H9 (cell line): ENCODE data around the gene THRAP3. TPM values are rescaled to one million over a fixed set of nuclear protein-coding genes. Genes with fewer than 3 reads are reported as not detected.

Source experiments
- DNase-seq: peaks from one replicate; pipeline ENCODE4 v3.0.0-alpha.2; 2017
- H2AFZ ChIP-seq: one replicate; pipeline ENCODE4 v1.6.1; 2013; ENCODE audit warnings: mild to moderate bottlenecking, low read length, control low read depth, moderate library complexity
- H2AK5ac ChIP-seq: 2 replicates; pipeline ENCODE4 v1.6.1; 2013; ENCODE audit warnings: low read length, control low read depth, mixed read lengths; ENCODE audit not compliant: insufficient read length
- H2BK120ac ChIP-seq: one replicate; pipeline ENCODE4 v1.6.1; 2013; ENCODE audit warnings: low read depth, mild to moderate bottlenecking, low read length, control low read depth, inconsistent platforms; ENCODE audit not compliant: poor library complexity, severe bottlenecking
- H2BK12ac ChIP-seq: 2 replicates; pipeline ENCODE4 v1.6.1; 2013; ENCODE audit warnings: low read length, control low read depth, mixed read lengths, low read depth; ENCODE audit not compliant: insufficient read length
- H2BK15ac ChIP-seq: 2 replicates; pipeline ENCODE4 v1.6.1; 2013; ENCODE audit warnings: low read depth, low read length, control low read depth
- H2BK20ac ChIP-seq: one replicate; pipeline ENCODE4 v1.6.1; 2013; ENCODE audit warnings: low read depth, mild to moderate bottlenecking, low read length, control low read depth, inconsistent platforms; ENCODE audit not compliant: poor library complexity, severe bottlenecking
- H2BK5ac ChIP-seq: 2 replicates; pipeline ENCODE4 v1.6.1; 2013; ENCODE audit warnings: low read length, control low read depth, mixed read lengths; ENCODE audit not compliant: insufficient read length
- H3K14ac ChIP-seq: 2 replicates; pipeline ENCODE4 v1.6.1; 2013; ENCODE audit warnings: low read length, control low read depth; ENCODE audit not compliant: insufficient read depth
- H3K18ac ChIP-seq: 2 replicates; pipeline ENCODE4 v1.6.1; 2013; ENCODE audit warnings: low read depth, mild to moderate bottlenecking, mixed read lengths, low read length, control low read depth; ENCODE audit not compliant: insufficient read length
- H3K23ac ChIP-seq: 2 replicates; pipeline ENCODE4 v1.6.1; 2013; ENCODE audit warnings: low read length, control low read depth, mixed read lengths, low read depth; ENCODE audit not compliant: insufficient read length
- H3K23me2 ChIP-seq: 2 replicates; pipeline ENCODE4 v1.6.1; 2013; ENCODE audit warnings: low read depth, mild to moderate bottlenecking, mixed read lengths, low read length, control low read depth; ENCODE audit not compliant: insufficient read length, poor library complexity, severe bottlenecking
- H3K27ac ChIP-seq: 2 replicates; pipeline ENCODE4 v1.5.1; 2013; ENCODE audit warnings: low read length, control low read depth, mixed read lengths, low read depth; ENCODE audit not compliant: insufficient read length
- H3K27me3 ChIP-seq: 2 replicates; pipeline ENCODE4 v1.6.1; 2013; ENCODE audit warnings: low read length, control low read depth, inconsistent platforms; ENCODE audit not compliant: insufficient read depth
- H3K4ac ChIP-seq: 2 replicates; pipeline ENCODE4 v1.6.1; 2013; ENCODE audit warnings: low read depth, mild to moderate bottlenecking, control low read depth, inconsistent platforms, low read length, moderate library complexity
- H3K4me1 ChIP-seq: 2 replicates; pipeline ENCODE4 v1.6.1; 2013; ENCODE audit warnings: low read length, control low read depth, inconsistent platforms; ENCODE audit not compliant: insufficient read depth
- H3K4me2 ChIP-seq: 2 replicates; pipeline ENCODE4 v1.6.1; 2013; ENCODE audit warnings: low read length, control low read depth, mixed read lengths; ENCODE audit not compliant: insufficient read length, insufficient read depth
- H3K56ac ChIP-seq: 2 replicates; pipeline ENCODE4 v1.6.1; 2013; ENCODE audit warnings: low read depth, mild to moderate bottlenecking, mixed read lengths, low read length, control low read depth; ENCODE audit not compliant: insufficient read length
- H3K79me1 ChIP-seq: 2 replicates; pipeline ENCODE4 v1.6.1; 2013; ENCODE audit warnings: low read depth, mild to moderate bottlenecking, moderate library complexity, low read length, control low read depth, inconsistent platforms; ENCODE audit not compliant: insufficient read depth, poor library complexity, severe bottlenecking
- H3K79me2 ChIP-seq: 2 replicates; pipeline ENCODE4 v1.6.1; 2013; ENCODE audit warnings: low read length, control low read depth, inconsistent platforms; ENCODE audit not compliant: insufficient read depth
- H3K9ac ChIP-seq: 2 replicates; pipeline ENCODE4 v1.6.1; 2013; ENCODE audit warnings: low read length, control low read depth, mixed read lengths; ENCODE audit not compliant: insufficient read length; ENCODE audit errors: extremely low read depth
- H3K9me3 ChIP-seq: one replicate; pipeline ENCODE4 v1.6.1; 2013; ENCODE audit warnings: low read depth, low read length, inconsistent platforms; ENCODE audit not compliant: control insufficient read depth
- H3T11ph ChIP-seq: one replicate; pipeline ENCODE4 v1.6.1; 2013; ENCODE audit warnings: mild to moderate bottlenecking, low read length, control low read depth, inconsistent platforms
- H4K20me1 ChIP-seq: one replicate; pipeline ENCODE4 v1.6.1; 2013; ENCODE audit not compliant: control insufficient read depth, insufficient read length, insufficient read depth
- H4K5ac ChIP-seq: 2 replicates; pipeline ENCODE4 v1.6.1; 2013; ENCODE audit warnings: low read depth, mild to moderate bottlenecking, mixed read lengths, low read length, control low read depth; ENCODE audit not compliant: insufficient read length
- H4K8ac ChIP-seq: replicated peaks from 2 replicates; pipeline ENCODE4 v1.6.1; 2013; ENCODE audit warnings: low read length, control low read depth, mixed read lengths, low read depth; ENCODE audit not compliant: insufficient read length
- H4K91ac ChIP-seq: 2 replicates; pipeline ENCODE4 v1.6.1; 2013; ENCODE audit warnings: low read depth, mild to moderate bottlenecking, moderate library complexity, mixed read lengths, low read length, control low read depth; ENCODE audit not compliant: insufficient read length
- H3K27ac Mint-ChIP-seq, 3 experiments: 2 replicates in 2 of 3; 3 replicates in 1 of 3; pipeline ENCODE4 v1.8.0; 2020 to 2021; ENCODE audit warnings: mixed read lengths in 3 of 3, mild to moderate bottlenecking in 1 of 3, moderate library complexity in 1 of 3
- H3K27me3 Mint-ChIP-seq: 2 replicates; pipeline ENCODE4 v1.8.0; 2021; ENCODE audit warnings: low read depth, mild to moderate bottlenecking, moderate library complexity, mixed read lengths
- H3K36me3 Mint-ChIP-seq, 3 experiments: 2 replicates in 2 of 3; 3 replicates in 1 of 3; pipeline ENCODE4 v1.8.0; 2020 to 2021; ENCODE audit warnings: low read depth in 3 of 3, mixed read lengths in 3 of 3; ENCODE audit not compliant: insufficient read depth in 1 of 3
- H3K4me1 Mint-ChIP-seq, 2 experiments: 2 replicates each; pipeline ENCODE4 v1.8.0; 2020; ENCODE audit warnings: mixed read lengths in 2 of 2
- H3K4me3 Mint-ChIP-seq, 2 experiments: 2 replicates in 1 of 2; 3 replicates in 1 of 2; pipeline ENCODE4 v1.8.0; 2020 to 2021; ENCODE audit warnings: mild to moderate bottlenecking in 2 of 2, mixed read lengths in 2 of 2, moderate library complexity in 1 of 2
- H3K9me3 Mint-ChIP-seq, 2 experiments: 2 replicates in 1 of 2; 3 replicates in 1 of 2; pipeline ENCODE4 v1.8.0; 2020; ENCODE audit warnings: mild to moderate bottlenecking in 2 of 2, mixed read lengths in 2 of 2, moderate library complexity in 1 of 2
- CTCF ChIP-seq: fragments of 200-600 bp; sonication (generic); conservative IDR thresholded peaks from 3 replicates; pipeline ENCODE4 v1.8.0; 2021; ENCODE audit warnings: antibody characterized with exemption, mild to moderate bottlenecking
- WGBS: extraction: QIAGEN DNeasy Blood & Tissue Kit; methylation state at CpG from one replicate; pipeline ENCODE4 v1.1.7; 2013; ENCODE audit warnings: missing lambda C conversion rate, low lambda C conversion rate, mixed read lengths; ENCODE audit not compliant: insufficient read length; ENCODE audit errors: extremely low coverage; 5-methylcytosine and 5-hydroxymethylcytosine counted together
- total RNA-seq: library from RNA; stranded (reverse); gene quantifications from 2 replicates; pipeline ENCODE4 v1.2.1, GENCODE V29; 2021

The THRAP3 gene
- total RNA-seq, 1 experiment from 2014 or later: 186 TPM

GRCh38 chr1:36322786-36323635, 98.8 kb downstream of the THRAP3 start:
- no peak overlapping the region for H2BK12ac ChIP-seq
- H3K27ac Mint-ChIP-seq: peak overlapping the region in 1 of 3 experiments; percentile 88; a peak in 1 of 7 replicates
- no peak overlapping the region for H4K5ac ChIP-seq
- H3K9me3 Mint-ChIP-seq: no peaks in the 10 kb centered on the region; a peak in 2 of 5 replicates
- H3K4ac ChIP-seq: no peak overlapping the region
- no peak overlapping the region for H2BK20ac ChIP-seq
- no peak overlapping the region for H2AK5ac ChIP-seq
- no peak overlapping the region for H3K56ac ChIP-seq
- H3K4me1 Mint-ChIP-seq: peaks cover 19 to 20% of the 10 kb centered on the region in 2 experiments
- peak; percentile 70 for DNase-seq
- peak overlapping the region; percentile 77 for H3K18ac ChIP-seq
- no peaks in the 10 kb centered on the region for H3K79me2 ChIP-seq
- peaks cover 47% of the 10 kb centered on the region for H3K27me3 Mint-ChIP-seq
- H3K9me3 ChIP-seq: no peaks in the 10 kb centered on the region
- H4K20me1 ChIP-seq: peaks cover 5% of the 10 kb centered on the region
- peak overlapping the region; percentile 59 for H3K14ac ChIP-seq
- H3K4me2 ChIP-seq: peak overlapping the region; percentile 51
- no peak overlapping the region for H3K27ac ChIP-seq
- no peak overlapping the region for H4K8ac ChIP-seq
- no peak overlapping the region for H3T11ph ChIP-seq
- H3K79me1 ChIP-seq: no peaks in the 10 kb centered on the region
- H3K4me1 ChIP-seq: no peaks in the 10 kb centered on the region
- H3K27me3 ChIP-seq: no peaks in the 10 kb centered on the region
- H3K9ac ChIP-seq: peak overlapping the region; percentile 34
- no peak overlapping the region for H4K91ac ChIP-seq
- no peak overlapping the region for H2AFZ ChIP-seq
- H3K23me2 ChIP-seq: peaks cover 32% of the 10 kb centered on the region
- no CpG with 5 or more reads among the region's 83 CpGs for WGBS
- H3K23ac ChIP-seq: no peak overlapping the region
- H2BK15ac ChIP-seq: no peak overlapping the region
- peaks cover 0 to 6% (median 3%) of the 10 kb centered on the region in 3 experiments; a peak in 5 of 7 replicates for H3K36me3 Mint-ChIP-seq
- no peak overlapping the region for H2BK5ac ChIP-seq
- H3K4me3 Mint-ChIP-seq: peak overlapping the region; percentile 66 to 87
- no peak overlapping the region for H2BK120ac ChIP-seq
- no peak for TF ChIP-seq CTCF
